IPS DF 4.7 (cell line): ENCODE data around the gene ALKBH1.

Experiments used
- DNase-seq: peaks from one replicate; pipeline ENCODE4 v3.0.0-alpha.2; 2013; ENCODE audit warnings: low spot score; ENCODE audit errors: extremely low read depth

Gene ALKBH1

GRCh38 chr14:77623201-77623600 lies 84.6 kb downstream of the ALKBH1 start:
- DNase-seq = no peak
